Measurements from ENCODE around the gene OSCP1. TPM values are rescaled to one million over a fixed set of nuclear protein-coding genes. Genes with fewer than 3 reads are reported as not detected.

Gene OSCP1
- total and polyA plus RNA-seq, 2 donors (not counting 3 experiments of a cell fraction or from before 2014, with no cell fraction given) = 4.6 to 8.3 TPM

GRCh38 chr1:36471830-36472641 lies 21.8 kb upstream of the OSCP1 start:
- no peaks in the 10 kb centered on the region for H3K79me2 ChIP-seq (ENCODE audit: control insufficient read depth, insufficient read depth, low read length)

GRCh38 chr1:36469163-36469562 lies 18.9 kb upstream of the OSCP1 start:
- no peak overlapping the region for H3K9ac ChIP-seq (replicated peaks; ENCODE audit: extremely low read depth, insufficient read depth, low read length)
- no peak overlapping the region for H3K4me2 ChIP-seq (ENCODE audit: insufficient read depth, low read length)
- no peaks in the 10 kb centered on the region for H3K36me3 ChIP-seq (ENCODE audit: control insufficient read depth in 2 of 2, extremely low read depth in 1 of 2, insufficient read depth in 2 of 2, low read length in 2 of 2)
- H4K20me1 ChIP-seq (replicated peaks; ENCODE audit: control insufficient read depth, extremely low read depth, insufficient read depth, low read length) = no peaks in the 10 kb centered on the region
- H3K79me2 ChIP-seq (ENCODE audit: control insufficient read depth, insufficient read depth, low read length) = no peaks in the 10 kb centered on the region
- H3K27me3 ChIP-seq (ENCODE audit: control insufficient read depth in 2 of 2, insufficient read depth in 2 of 2, low read length in 2 of 2) = no peaks in the 10 kb centered on the region
- CTCF ChIA-PET = interaction anchor here (1.6 kb wide), 1 partner anchor 10 kb away, joined by 3 read pairs; no protein-coding TSS in a partner anchor
- TF ChIP-seq MAX (IDR thresholded peaks at IDR 0.05; ENCODE audit: insufficient read depth, insufficient read length) (no peak), JUN (IDR thresholded peaks at IDR 0.05; ENCODE audit: borderline replicate concordance, insufficient read depth, insufficient read length, low read depth) (no peak), CTCF (IDR thresholded peaks at IDR 0.05; ENCODE audit: extremely low read depth in 1 of 2, insufficient read depth in 1 of 2, low read depth in 1 of 2, low read length in 2 of 2) (no peak), GATA2 (IDR thresholded peaks at IDR 0.05; ENCODE audit: insufficient read depth, insufficient read length, low read depth, low read length) (no peak), EZH2 (IDR thresholded peaks at IDR 0.05; ENCODE audit: borderline replicate concordance, low read depth, low read length, severe bottlenecking) (no peak), MYC (IDR thresholded peaks at IDR 0.05; ENCODE audit: low read depth, low read length) (no peak), POLR2A (IDR thresholded peaks at IDR 0.05; ENCODE audit: low read depth, low read length) (no peak), FOS (IDR thresholded peaks at IDR 0.05; ENCODE audit: borderline replicate concordance, insufficient read depth, low read length) (no peak), POLR2AphosphoS5 (IDR thresholded peaks at IDR 0.05; ENCODE audit: insufficient read depth, low read depth, low read length) (no peak)
- intact Hi-C loops (cut with micrococcal nuclease) = no loop called here
- DNase-seq (ENCODE audit: low read depth, low spot score) (no peak), FAIRE-seq (no peak)
- H3K4me1 ChIP-seq (ENCODE audit: control insufficient read depth, extremely low read depth, insufficient read depth, low read length) = peaks cover 5% of the 10 kb centered on the region
- POLR2A ChIA-PET = no interaction called here
- dilution Hi-C loops (cut with MboI; ENCODE audit: extremely low pct_ligation_motif_present, low sequenced_read_pairs) = no loop called here
- BruUV-seq (replicated peaks) = no TSS peak
- H3K27ac ChIP-seq (ENCODE audit: insufficient read depth, low read depth, low read length) = no peak overlapping the region
- H3K4me3 ChIP-seq (replicated peaks in 1 of 3; ENCODE audit: insufficient read depth in 1 of 3, low read depth in 1 of 3, low read length in 3 of 3) = no peak overlapping the region
- no peaks in the 10 kb centered on the region for H3K9me1 ChIP-seq (replicated peaks; ENCODE audit: control insufficient read depth, extremely low read depth, insufficient read depth, low read length)
- H2AFZ ChIP-seq (ENCODE audit: low read depth, low read length) = no peak overlapping the region
- H3K9me3 ChIP-seq (replicated peaks; ENCODE audit: control insufficient read depth, insufficient read depth, low read length) = no peaks in the 10 kb centered on the region

More at GRCh38 chr1:36471830-36472641, 21.8 kb upstream of the OSCP1 start:
- Histone ChIP-seq H3K27me3 (ENCODE audit: control insufficient read depth in 2 of 2, insufficient read depth in 2 of 2, low read length in 2 of 2) (no peaks in the 10 kb centered on the region), H3K36me3 (ENCODE audit: control insufficient read depth in 2 of 2, extremely low read depth in 1 of 2, insufficient read depth in 2 of 2, low read length in 2 of 2) (no peaks in the 10 kb centered on the region), H3K9ac (replicated peaks; ENCODE audit: extremely low read depth, insufficient read depth, low read length) (no peak overlapping the region), H3K27ac (ENCODE audit: insufficient read depth, low read depth, low read length) (no peak overlapping the region), H4K20me1 (replicated peaks; ENCODE audit: control insufficient read depth, extremely low read depth, insufficient read depth, low read length) (no peaks in the 10 kb centered on the region), H3K4me2 (ENCODE audit: insufficient read depth, low read length) (no peak overlapping the region), H3K9me1 (replicated peaks; ENCODE audit: control insufficient read depth, extremely low read depth, insufficient read depth, low read length) (no peaks in the 10 kb centered on the region), H3K4me3 (replicated peaks in 1 of 3; ENCODE audit: insufficient read depth in 1 of 3, low read depth in 1 of 3, low read length in 3 of 3) (no peak overlapping the region), H2AFZ (ENCODE audit: low read depth, low read length) (no peak overlapping the region), H3K9me3 (replicated peaks; ENCODE audit: control insufficient read depth, insufficient read depth, low read length) (no peaks in the 10 kb centered on the region), H3K4me1 (ENCODE audit: control insufficient read depth, extremely low read depth, insufficient read depth, low read length) (no peaks in the 10 kb centered on the region)
- no peak for TF ChIP-seq MAX (IDR thresholded peaks at IDR 0.05; ENCODE audit: insufficient read depth, insufficient read length)
- intact Hi-C loops (cut with micrococcal nuclease) = no loop called here
- no peak for DNase-seq (ENCODE audit: low read depth, low spot score)
- CTCF ChIA-PET = interaction anchor here (1.0 kb wide), 1 partner anchor 44 kb away, joined by 3 read pairs; no protein-coding TSS in a partner anchor
- FAIRE-seq = no peak
- dilution Hi-C loops (cut with MboI; ENCODE audit: extremely low pct_ligation_motif_present, low sequenced_read_pairs) = no loop called here
- POLR2A ChIA-PET = no interaction called here
- no TSS peak for BruUV-seq (replicated peaks)

Measured in endothelial cell of umbilical vein (primary cell).